ENCODE results near the gene EIF5A. TPM values are rescaled to one million over a fixed set of nuclear protein-coding genes. Genes with fewer than 3 reads are reported as not detected.

The EIF5A gene
- total and polyA plus RNA-seq, 2 donors (not counting 3 experiments of a cell fraction or from before 2014, with no cell fraction given): 650 to 859 TPM

GRCh38 chr17:7355573-7355972 lies 48.1 kb downstream of the EIF5A start:
- no peak for TF ChIP-seq GATA2 (IDR thresholded peaks at IDR 0.05; ENCODE audit: insufficient read depth, insufficient read length, low read depth, low read length)
- no peak for TF ChIP-seq CTCF (IDR thresholded peaks at IDR 0.05; ENCODE audit: extremely low read depth in 1 of 2, insufficient read depth in 1 of 2, low read depth in 1 of 2, low read length in 2 of 2)
- no peak for TF ChIP-seq FOS (IDR thresholded peaks at IDR 0.05; ENCODE audit: borderline replicate concordance, insufficient read depth, low read length)
- no peak for TF ChIP-seq MYC (IDR thresholded peaks at IDR 0.05; ENCODE audit: low read depth, low read length)
- no peak for TF ChIP-seq EZH2 (IDR thresholded peaks at IDR 0.05; ENCODE audit: borderline replicate concordance, low read depth, low read length, severe bottlenecking)
- intact Hi-C loops (cut with micrococcal nuclease) (loop anchor here (5.0 kb wide), 1 partner anchor 37 kb away; the partner anchor contains the start of gene PLSCR3), dilution Hi-C loops (cut with MboI; ENCODE audit: extremely low pct_ligation_motif_present, low sequenced_read_pairs) (no loop called here)
- Histone ChIP-seq H3K4me3 (replicated peaks in 1 of 3; ENCODE audit: insufficient read depth in 1 of 3, low read depth in 1 of 3, low read length in 3 of 3) (no peak overlapping the region), H3K79me2 (ENCODE audit: control insufficient read depth, insufficient read depth, low read length) (no peaks in the 10 kb centered on the region), H3K9me1 (replicated peaks; ENCODE audit: control insufficient read depth, extremely low read depth, insufficient read depth, low read length) (no peaks in the 10 kb centered on the region), H3K9ac (replicated peaks; ENCODE audit: extremely low read depth, insufficient read depth, low read length) (no peak overlapping the region), H3K27ac (ENCODE audit: insufficient read depth, low read depth, low read length) (no peak overlapping the region), H2AFZ (ENCODE audit: low read depth, low read length) (no peak overlapping the region), H3K4me2 (ENCODE audit: insufficient read depth, low read length) (no peak overlapping the region), H3K9me3 (replicated peaks; ENCODE audit: control insufficient read depth, insufficient read depth, low read length) (no peaks in the 10 kb centered on the region), H3K4me1 (ENCODE audit: control insufficient read depth, extremely low read depth, insufficient read depth, low read length) (peaks cover 13% of the 10 kb centered on the region), H4K20me1 (replicated peaks; ENCODE audit: control insufficient read depth, extremely low read depth, insufficient read depth, low read length) (no peaks in the 10 kb centered on the region), H3K27me3 (ENCODE audit: control insufficient read depth in 2 of 2, insufficient read depth in 2 of 2, low read length in 2 of 2) (no peaks in the 10 kb centered on the region), H3K36me3 (ENCODE audit: control insufficient read depth in 2 of 2, extremely low read depth in 1 of 2, insufficient read depth in 2 of 2, low read length in 2 of 2) (no peaks in the 10 kb centered on the region)
- POLR2A ChIA-PET: no interaction called here
- CTCF ChIA-PET: interaction anchor here (0.6 to 4.0 kb wide), 40 partner anchors 10 to 331 kb away, joined by 3 to 70 read pairs (median 5); partner anchors contain the start of genes CD68, NEURL4, PLSCR3 and POLR2A
- FAIRE-seq (peak; percentile 28), DNase-seq (ENCODE audit: low read depth, low spot score) (no peak)
- BruUV-seq (replicated peaks): no TSS peak

Data from endothelial cell of umbilical vein (primary cell).